GM12878 (cell line): ENCODE data around the gene UTP4. TPM values are rescaled to one million over a fixed set of nuclear protein-coding genes. Genes with fewer than 3 reads are reported as not detected.
A peak's percentile ranks its signal among the peaks of the same experiment; 100 is the strongest.

Experiments used
- BCLAF1 ChIP-seq: fragments of 450-650 bp; IDR thresholded peaks from 2 replicates; pipeline ENCODE4 v1.6.1; 2017; ENCODE audit warnings: antibody characterized with exemption, mild to moderate bottlenecking, moderate library complexity
- CTCF ChIP-seq, 3 experiments: IDR thresholded peaks in 2 of 3; conservative IDR thresholded peaks in 1 of 3; 2 replicates each; pipeline ENCODE4 v1.5.1; 2011; ENCODE audit warnings: low read depth in 3 of 3, low read length in 3 of 3, mild to moderate bottlenecking in 3 of 3, control low read depth in 2 of 3, moderate library complexity in 2 of 3, inconsistent platforms in 1 of 3, mixed read lengths in 1 of 3; ENCODE audit not compliant: control insufficient read depth in 2 of 3, insufficient read depth in 1 of 3; ENCODE audit errors: extremely low read depth in 1 of 3
- PRDM15 ChIP-seq: fragments of 450-650 bp; formaldehyde crosslinking; IDR thresholded peaks from 2 replicates; pipeline ENCODE4 v1.4.0; 2020; ENCODE audit warnings: mild to moderate bottlenecking, moderate library complexity
- TARDBP ChIP-seq: IDR thresholded peaks from 2 replicates; pipeline ENCODE4 v1.6.1; 2016; ENCODE audit warnings: borderline replicate concordance
- polyA plus RNA-seq, 11 experiments: library from polyadenylated mRNA; depleted of rRNA in 4 of 11; unstranded in 6 of 11; stranded (reverse) in 5 of 11; fragments of >200 nt; fragmentation: Nextera tagmentation in 4 of 11; fragmentation: Illumina TruSeq in 1 of 11; extraction: Ambion mirVana in 4 of 11; extraction: Trizol in 1 of 11; gene quantifications; 1 replicate in 1 of 11; 2 replicates in 10 of 11; pipeline versions ENCODE4 v1.2.1 to v1.2.3, GENCODE V29; 2011 to 2016; ENCODE audit warnings: inconsistent platforms in 2 of 11, missing spikeins in 2 of 11, low read depth in 1 of 11
- total RNA-seq, 4 experiments: library from RNA; depleted of rRNA in 3 of 4; stranded (reverse); fragments of >200 nt in 3 of 4; fragmentation: Illumina TruSeq in 1 of 4; extraction: Trizol in 1 of 4; gene quantifications; 2 replicates each; pipeline versions ENCODE4 v1.2.1 to v1.2.3, GENCODE V29; 2013 to 2021

Gene UTP4
- total and polyA plus RNA-seq, 10 of the 15 experiments (the other 5 are each of a cell fraction or from before 2014, with no cell fraction given): 32.5 to 131 (median 84.0) TPM

- TF ChIP-seq PRDM15 (CRISPR knock-in tag) (no peak), CTCF (IDR thresholded peaks at IDR 0.05 in 2 of 3, conservative IDR thresholded peaks at IDR 0.05 in 1 of 3; ENCODE audit: control insufficient read depth in 2 of 3, extremely low read depth in 1 of 3, insufficient read depth in 1 of 3, low read depth in 3 of 3, low read length in 3 of 3) (peak; percentile 7 to 57 (median 48); a peak in 3 of 6 replicates), TARDBP (no peak), BCLAF1 (no peak)
Measured at GRCh38 chr16:69105501-69106361, 26.7 kb upstream of the UTP4 start, which contains the start of gene HAS3 (continued).
